Measurements from ENCODE around the gene NDUFB7. TPM values are rescaled to one million over a fixed set of nuclear protein-coding genes. Genes with fewer than 3 reads are reported as not detected.
"Not testable (repeated sequence)": the region's sequence is repeated elsewhere in the genome, so short reads cannot be mapped to it uniquely, and the experiment has no call there.

NDUFB7 gene
- total RNA-seq, 1 donor from 2014 or later: 612 TPM

DNA sequence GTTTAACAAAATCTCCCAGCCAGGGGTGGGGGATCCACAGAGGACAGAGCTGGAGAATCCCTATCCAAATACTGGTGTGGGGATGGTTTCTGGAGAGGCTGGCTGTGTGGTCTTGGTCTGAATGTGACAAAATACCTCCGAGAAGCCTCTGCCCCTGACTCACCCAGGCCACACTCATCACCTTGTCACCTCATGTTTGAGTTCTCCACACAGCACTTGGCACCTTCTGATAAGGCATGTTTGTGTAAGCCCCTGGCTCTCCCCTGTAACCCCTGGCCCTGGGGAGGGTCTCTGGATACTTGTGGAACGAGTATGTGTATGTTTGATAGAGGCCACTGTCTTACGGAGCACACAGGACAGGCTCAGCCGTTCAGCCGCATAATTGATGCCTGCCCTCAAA is 27.8 kb downstream of the NDUFB7 start:
- Histone ChIP-seq H3K4me3 (no peak overlapping the region), H3K36me3 (no peaks in the 10 kb centered on the region), H3K27ac (no peak overlapping the region), H3K9me3 (no peaks in the 10 kb centered on the region), H3K4me1 (no peaks in the 10 kb centered on the region), H3K27me3 (no peaks in the 10 kb centered on the region)
- DNase-seq (ENCODE audit: low spot score in 2 of 2): no peak
- no peak for TF ChIP-seq CTCF (IDR thresholded peaks at IDR 0.05)
- intact Hi-C loops (cut with DNase I): no loop called here

GRCh38 chr19:14542711-14543328 is 29.0 kb downstream of the NDUFB7 start:
- intact Hi-C loops (cut with DNase I): no loop called here
- Histone ChIP-seq H3K4me1 (no peaks in the 10 kb centered on the region), H3K9me3 (no peaks in the 10 kb centered on the region), H3K27me3 (no peaks in the 10 kb centered on the region), H3K36me3 (no peaks in the 10 kb centered on the region), H3K4me3 (no peak overlapping the region), H3K27ac (no peak overlapping the region)
- no peak for DNase-seq (ENCODE audit: low spot score in 2 of 2)
- TF ChIP-seq CTCF (IDR thresholded peaks at IDR 0.05): no peak

DNA sequence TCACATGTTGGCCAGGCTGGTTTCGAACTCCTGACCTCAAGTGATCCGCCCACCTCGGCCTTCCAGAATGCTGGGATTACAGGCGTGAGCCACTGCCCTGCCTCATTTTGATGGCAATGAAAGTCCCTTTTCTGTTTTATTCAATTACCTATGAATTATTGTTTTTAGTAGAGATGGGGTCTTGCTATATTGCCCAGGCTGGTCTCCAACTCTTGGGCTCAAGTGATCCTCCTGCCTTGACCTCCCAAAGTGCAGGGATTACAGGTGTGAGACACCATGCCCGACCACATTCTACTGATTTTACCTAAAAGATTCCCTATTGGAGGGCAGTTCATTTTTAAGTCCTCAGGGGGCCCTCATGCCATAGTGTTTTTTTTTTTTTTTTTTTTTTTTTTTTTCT is 29.9 kb downstream of the NDUFB7 start:
- DNase-seq (ENCODE audit: low spot score in 2 of 2); H3K9me3 ChIP-seq; intact Hi-C loops (cut with DNase I); H3K27me3 ChIP-seq; H3K4me1 ChIP-seq; H3K4me3 ChIP-seq; H3K27ac ChIP-seq; H3K36me3 ChIP-seq: not testable (repeated sequence)

GRCh38 chr19:14540741-14541525 is 30.9 kb downstream of the NDUFB7 start:
- no peak for TF ChIP-seq CTCF (IDR thresholded peaks at IDR 0.05)
- Histone ChIP-seq H3K4me1 (no peaks in the 10 kb centered on the region), H3K36me3 (no peaks in the 10 kb centered on the region), H3K9me3 (no peaks in the 10 kb centered on the region), H3K27ac (no peak overlapping the region), H3K27me3 (no peaks in the 10 kb centered on the region), H3K4me3 (no peak overlapping the region)
- no peak for DNase-seq (ENCODE audit: low spot score in 2 of 2)
- intact Hi-C loops (cut with DNase I): no loop called here

DNA sequence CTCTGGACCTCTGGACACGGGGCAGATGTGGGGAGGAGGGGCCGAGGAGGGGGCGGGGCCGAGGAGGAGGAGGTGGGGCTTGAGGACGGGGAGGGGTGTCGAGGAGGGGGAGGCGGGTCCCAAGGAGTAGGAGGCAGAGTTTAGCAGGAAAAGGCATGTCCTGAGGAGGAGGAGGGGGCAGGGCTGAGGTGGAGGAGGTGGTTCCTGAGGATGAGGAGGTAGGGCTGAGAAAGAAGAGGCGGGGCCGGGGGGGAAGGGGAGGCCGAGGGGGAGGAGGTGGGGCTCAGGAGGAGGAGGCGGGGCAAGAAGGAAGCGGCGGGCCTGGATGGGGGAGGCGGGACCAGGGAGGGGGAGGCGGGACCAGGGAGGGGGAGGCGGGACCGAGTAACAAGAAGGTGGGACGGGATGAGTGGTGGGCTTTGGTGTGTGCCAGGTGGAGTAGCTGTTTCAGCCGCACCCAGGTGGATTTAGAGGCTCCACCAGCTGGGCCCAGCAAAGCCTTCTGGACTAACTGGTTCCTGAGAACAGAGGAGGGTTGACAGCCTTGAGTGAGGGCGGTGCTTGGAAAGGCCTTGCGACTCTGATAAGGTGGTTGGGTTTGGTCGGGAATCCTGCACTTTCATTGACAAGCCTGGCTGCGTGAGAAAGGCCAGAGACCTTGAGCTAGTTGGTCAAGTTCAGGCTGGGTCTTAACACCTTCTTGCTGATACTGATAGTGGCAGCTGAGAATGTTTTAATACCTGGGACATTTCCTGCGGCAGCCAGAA is 34.8 kb downstream of the NDUFB7 start:
- TF ChIP-seq CTCF (IDR thresholded peaks at IDR 0.05): no peak
- intact Hi-C loops (cut with DNase I): no loop called here
- no peak overlapping the region for H3K27ac ChIP-seq
- no peaks in the 10 kb centered on the region for H3K4me1 ChIP-seq
- H3K27me3 ChIP-seq: no peaks in the 10 kb centered on the region
- H3K4me3 ChIP-seq: peak overlapping the region in 1 of 2 donors; percentile 22
- H3K9me3 ChIP-seq: no peaks in the 10 kb centered on the region
- no peaks in the 10 kb centered on the region for H3K36me3 ChIP-seq
- DNase-seq (ENCODE audit: low spot score in 2 of 2): peak in 1 of 2 donors; percentile 72

DNA sequence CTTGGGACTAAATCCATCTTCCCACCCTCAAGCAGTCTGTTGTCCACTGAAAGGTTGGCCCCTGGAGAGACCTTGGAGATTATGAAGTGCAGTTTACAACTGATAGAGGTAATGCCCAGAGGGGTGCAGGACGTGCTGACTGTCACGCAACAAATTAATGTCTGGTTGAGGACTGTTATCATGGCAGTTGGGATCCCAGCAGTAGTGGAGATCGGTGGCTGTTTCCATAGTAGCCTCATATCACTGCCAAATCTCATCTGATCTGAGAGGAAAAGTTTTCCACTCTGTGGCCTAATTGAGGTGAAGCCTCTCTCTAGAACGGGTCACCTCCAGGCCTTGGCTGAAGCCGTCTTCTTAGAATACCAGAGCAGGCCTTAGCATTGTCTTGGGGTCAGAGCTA is 38.4 kb downstream of the NDUFB7 start:
- intact Hi-C loops (cut with DNase I): no loop called here
- H3K9me3 ChIP-seq: no peaks in the 10 kb centered on the region
- H3K36me3 ChIP-seq: no peaks in the 10 kb centered on the region
- DNase-seq (ENCODE audit: low spot score in 2 of 2): no peak
- no peak overlapping the region for H3K4me3 ChIP-seq
- H3K4me1 ChIP-seq: peaks cover 0 to 9% of the 10 kb centered on the region in 2 donors
- no peak overlapping the region for H3K27ac ChIP-seq
- no peak for TF ChIP-seq CTCF (IDR thresholded peaks at IDR 0.05)
- no peaks in the 10 kb centered on the region for H3K27me3 ChIP-seq

Data from ascending aorta (tissue), 2 donors.